ENCODE measurements around the gene LRRC28.

The LRRC28 gene

DNA sequence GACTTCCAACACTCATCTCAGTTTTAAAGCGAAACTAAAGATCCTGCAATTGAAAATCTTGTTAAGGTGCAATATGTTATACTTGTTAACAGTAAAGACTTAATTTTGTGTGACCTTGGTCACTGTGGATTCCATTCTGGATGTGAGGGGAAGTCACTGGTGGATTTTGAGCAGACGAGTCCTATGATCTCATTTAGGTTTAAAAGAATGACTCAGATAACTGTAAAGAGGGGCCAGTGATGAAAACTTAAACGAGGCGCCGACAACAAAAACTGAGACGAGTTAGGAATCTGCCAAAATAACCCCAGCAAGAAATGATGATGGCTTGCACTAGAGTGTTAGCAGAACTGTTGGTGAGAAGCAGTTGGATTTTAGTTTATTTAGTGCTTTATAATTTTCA, 56.5 kb downstream of the LRRC28 start:
- peak overlapping the region; percentile 11 for H2AFZ ChIP-seq
- no peaks in the 10 kb centered on the region for H3K36me3 ChIP-seq (ENCODE audit: control insufficient read depth, insufficient read depth, low read length)
- no peak overlapping the region for H3K4me3 ChIP-seq (ENCODE audit: low read depth, low read length)
- no peaks in the 10 kb centered on the region for H3K27me3 ChIP-seq (ENCODE audit: control insufficient read depth, insufficient read depth, low read length)
- no peaks in the 10 kb centered on the region for H3K9me3 ChIP-seq (ENCODE audit: control insufficient read depth, low read length)
- TF ChIP-seq, protein P1, sequence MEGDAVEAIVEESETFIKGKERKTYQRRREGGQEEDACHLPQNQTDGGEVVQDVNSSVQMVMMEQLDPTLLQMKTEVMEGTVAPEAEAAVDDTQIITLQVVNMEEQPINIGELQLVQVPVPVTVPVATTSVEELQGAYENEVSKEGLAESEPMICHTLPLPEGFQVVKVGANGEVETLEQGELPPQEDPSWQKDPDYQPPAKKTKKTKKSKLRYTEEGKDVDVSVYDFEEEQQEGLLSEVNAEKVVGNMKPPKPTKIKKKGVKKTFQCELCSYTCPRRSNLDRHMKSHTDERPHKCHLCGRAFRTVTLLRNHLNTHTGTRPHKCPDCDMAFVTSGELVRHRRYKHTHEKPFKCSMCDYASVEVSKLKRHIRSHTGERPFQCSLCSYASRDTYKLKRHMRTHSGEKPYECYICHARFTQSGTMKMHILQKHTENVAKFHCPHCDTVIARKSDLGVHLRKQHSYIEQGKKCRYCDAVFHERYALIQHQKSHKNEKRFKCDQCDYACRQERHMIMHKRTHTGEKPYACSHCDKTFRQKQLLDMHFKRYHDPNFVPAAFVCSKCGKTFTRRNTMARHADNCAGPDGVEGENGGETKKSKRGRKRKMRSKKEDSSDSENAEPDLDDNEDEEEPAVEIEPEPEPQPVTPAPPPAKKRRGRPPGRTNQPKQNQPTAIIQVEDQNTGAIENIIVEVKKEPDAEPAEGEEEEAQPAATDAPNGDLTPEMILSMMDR (IDR thresholded peaks at IDR 0.05): no peak
- no peak overlapping the region for H3K27ac ChIP-seq
- H3K79me2 ChIP-seq: no peaks in the 10 kb centered on the region
- H3K4me1 ChIP-seq: peaks cover 3% of the 10 kb centered on the region
- no peak overlapping the region for H3K9ac ChIP-seq
- no peak overlapping the region for H3K4me2 ChIP-seq (ENCODE audit: low read length)

DNA sequence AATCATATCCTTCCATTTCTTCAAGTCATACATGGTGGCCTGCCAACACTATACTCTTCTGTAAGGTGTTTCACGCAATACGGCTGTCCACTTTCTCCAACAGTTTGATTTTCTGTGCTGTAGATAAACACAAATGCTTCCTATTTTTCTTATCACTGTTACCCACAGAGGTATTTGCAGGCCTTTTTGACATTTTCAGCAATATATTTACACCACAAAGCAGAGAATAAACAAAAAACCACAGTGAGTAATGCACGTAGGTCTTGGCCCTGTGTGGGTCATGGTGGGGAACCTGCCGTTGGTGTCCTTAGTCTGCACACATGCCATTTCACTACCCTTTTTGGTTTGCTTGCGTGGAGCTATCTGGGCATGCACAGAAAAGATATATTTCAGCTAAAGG, 59.5 kb downstream of the LRRC28 start:
- no peaks in the 10 kb centered on the region for H3K27me3 ChIP-seq (ENCODE audit: control insufficient read depth, insufficient read depth, low read length)
- no peaks in the 10 kb centered on the region for H3K36me3 ChIP-seq (ENCODE audit: control insufficient read depth, insufficient read depth, low read length)
- peaks cover 3% of the 10 kb centered on the region for H3K4me1 ChIP-seq
- no peak overlapping the region for H2AFZ ChIP-seq
- H3K4me2 ChIP-seq (ENCODE audit: low read length): no peak overlapping the region
- H3K4me3 ChIP-seq (ENCODE audit: low read depth, low read length): no peak overlapping the region
- no peak overlapping the region for H3K27ac ChIP-seq
- H3K9me3 ChIP-seq (ENCODE audit: control insufficient read depth, low read length): no peaks in the 10 kb centered on the region
- TF ChIP-seq, protein P1 (IDR thresholded peaks at IDR 0.05): no peak
- no peak overlapping the region for H3K9ac ChIP-seq
- no peaks in the 10 kb centered on the region for H3K79me2 ChIP-seq

DNA sequence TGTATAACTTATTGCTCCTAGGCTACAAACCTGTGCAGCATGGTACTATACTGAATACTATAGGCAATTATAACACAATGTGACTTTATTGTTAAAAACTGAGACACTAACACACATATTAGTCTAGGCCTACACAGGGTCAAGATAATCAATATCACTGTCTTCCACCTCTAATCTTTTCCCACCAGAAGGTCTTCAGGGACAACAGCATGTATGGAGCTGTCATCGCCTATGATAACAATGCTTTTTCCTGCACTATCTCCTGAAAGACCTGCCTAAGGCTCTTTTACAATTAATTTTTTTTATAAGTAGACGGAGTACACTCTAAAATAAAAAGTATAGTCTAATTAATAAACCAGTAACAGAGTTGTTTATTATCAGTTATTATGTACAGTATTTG, 60.9 kb downstream of the LRRC28 start:
- no peak overlapping the region for H3K4me3 ChIP-seq (ENCODE audit: low read depth, low read length)
- no peaks in the 10 kb centered on the region for H3K79me2 ChIP-seq
- TF ChIP-seq, protein P1 (IDR thresholded peaks at IDR 0.05): no peak

DNA sequence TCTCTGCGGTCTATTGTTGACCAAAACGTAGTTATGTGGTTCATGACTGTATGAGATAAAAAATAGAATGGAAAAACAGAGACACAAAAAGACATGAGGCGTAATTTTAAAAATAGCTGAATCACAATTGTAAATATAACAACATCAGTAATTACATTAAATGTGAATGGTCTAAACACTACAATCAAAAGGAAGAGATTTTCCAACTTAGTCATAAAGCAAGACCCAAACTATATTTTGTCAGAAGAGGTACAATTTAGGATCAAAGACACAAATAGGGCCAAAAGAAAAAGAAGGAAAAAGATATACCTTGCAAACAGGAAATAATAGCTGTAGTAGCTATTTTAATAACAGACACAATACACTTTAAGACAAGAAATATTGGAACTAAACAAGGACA, 61.5 kb downstream of the LRRC28 start:
- Histone ChIP-seq H3K36me3 (ENCODE audit: control insufficient read depth, insufficient read depth, low read length) (no peaks in the 10 kb centered on the region), H3K79me2 (no peaks in the 10 kb centered on the region), H3K27me3 (ENCODE audit: control insufficient read depth, insufficient read depth, low read length) (no peaks in the 10 kb centered on the region), H2AFZ (no peak overlapping the region), H3K27ac (no peak overlapping the region), H3K4me1 (no peaks in the 10 kb centered on the region), H3K9me3 (ENCODE audit: control insufficient read depth, low read length) (no peaks in the 10 kb centered on the region), H3K4me3 (ENCODE audit: low read depth, low read length) (no peak overlapping the region), H3K4me2 (ENCODE audit: low read length) (no peak overlapping the region), H3K9ac (no peak overlapping the region)
- TF ChIP-seq, protein P1 (IDR thresholded peaks at IDR 0.05): no peak

More for the DNA sequence above, 60.9 kb downstream of the LRRC28 start:
- Histone ChIP-seq H3K27ac (no peak overlapping the region), H3K4me1 (no peaks in the 10 kb centered on the region), H3K9me3 (ENCODE audit: control insufficient read depth, low read length) (no peaks in the 10 kb centered on the region), H3K9ac (no peak overlapping the region), H2AFZ (no peak overlapping the region), H3K27me3 (ENCODE audit: control insufficient read depth, insufficient read depth, low read length) (no peaks in the 10 kb centered on the region), H3K36me3 (ENCODE audit: control insufficient read depth, insufficient read depth, low read length) (no peaks in the 10 kb centered on the region), H3K4me2 (ENCODE audit: low read length) (no peak overlapping the region)

DNA sequence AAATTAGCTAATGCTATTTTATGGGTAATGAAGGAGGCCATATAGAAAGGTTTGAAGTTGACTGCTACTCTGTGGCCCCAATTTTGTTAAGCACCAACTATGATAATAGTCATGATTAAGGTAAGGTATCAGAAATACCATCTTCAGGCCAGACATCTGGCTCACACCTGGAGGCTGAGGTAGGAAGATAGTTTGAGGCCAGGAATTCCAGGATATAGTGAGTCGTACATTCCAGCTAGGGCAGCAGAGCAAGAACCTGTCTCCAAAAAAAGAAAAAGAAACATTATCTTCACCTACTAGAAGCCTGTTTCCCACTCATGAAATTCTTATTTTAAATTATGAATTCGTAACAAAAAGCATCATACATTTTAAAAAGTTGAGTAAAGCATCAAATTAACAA, 64.4 kb downstream of the LRRC28 start:
- no peaks in the 10 kb centered on the region for H3K9me3 ChIP-seq (ENCODE audit: control insufficient read depth, low read length)

More for the DNA sequence above, 64.4 kb downstream of the LRRC28 start:
- no peaks in the 10 kb centered on the region for H3K36me3 ChIP-seq (ENCODE audit: control insufficient read depth, insufficient read depth, low read length)
- H3K79me2 ChIP-seq: no peaks in the 10 kb centered on the region
- no peak overlapping the region for H3K4me3 ChIP-seq (ENCODE audit: low read depth, low read length)
- H2AFZ ChIP-seq: no peak overlapping the region
- no peak overlapping the region for H3K4me2 ChIP-seq (ENCODE audit: low read length)
- TF ChIP-seq, protein P1 (IDR thresholded peaks at IDR 0.05): no peak
- no peaks in the 10 kb centered on the region for H3K27me3 ChIP-seq (ENCODE audit: control insufficient read depth, insufficient read depth, low read length)
- no peak overlapping the region for H3K27ac ChIP-seq
- no peaks in the 10 kb centered on the region for H3K4me1 ChIP-seq
- H3K9ac ChIP-seq: no peak overlapping the region

All from parathyroid adenoma (tissue), 2 donors.